NCI-H1417 treated with DMSO at 0.1 percent for 48 hours (cell line): ENCODE data around the gene PHACTR3.

ENCODE experiments used
- DNase-seq: peaks from one replicate; lab custom pipeline; 2025; lab: John Stamatoyannopoulos, UW

Gene PHACTR3

DNA sequence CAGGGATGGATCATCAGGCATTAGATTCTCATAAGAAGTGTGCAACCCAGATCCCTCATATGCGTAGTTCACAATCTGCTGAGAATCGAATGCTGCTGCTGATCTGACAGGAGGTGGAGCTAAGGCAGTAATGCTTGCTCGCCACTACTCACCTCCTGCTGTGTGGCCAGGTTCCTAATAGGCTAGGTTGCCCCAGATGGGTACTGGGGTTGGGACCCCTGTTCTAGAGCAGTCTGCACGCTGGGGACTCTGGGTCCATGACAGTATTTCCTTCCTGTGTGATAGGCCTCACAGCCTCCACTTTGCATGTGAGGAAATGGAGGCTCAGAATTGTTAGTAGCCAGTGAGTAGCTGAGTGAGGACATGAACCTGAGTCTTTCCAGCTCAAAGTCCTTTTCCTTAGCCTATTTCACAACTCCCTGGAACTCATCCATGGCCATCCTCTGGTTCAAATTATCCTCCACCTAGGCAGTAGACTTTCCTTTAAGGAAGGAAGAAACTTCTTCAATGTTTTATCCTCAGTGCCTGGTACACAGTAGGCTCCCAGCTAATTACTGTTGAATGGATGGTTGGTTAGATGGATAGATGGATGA lies 211.9 kb downstream of the PHACTR3 start:
- no peak for DNase-seq

DNA sequence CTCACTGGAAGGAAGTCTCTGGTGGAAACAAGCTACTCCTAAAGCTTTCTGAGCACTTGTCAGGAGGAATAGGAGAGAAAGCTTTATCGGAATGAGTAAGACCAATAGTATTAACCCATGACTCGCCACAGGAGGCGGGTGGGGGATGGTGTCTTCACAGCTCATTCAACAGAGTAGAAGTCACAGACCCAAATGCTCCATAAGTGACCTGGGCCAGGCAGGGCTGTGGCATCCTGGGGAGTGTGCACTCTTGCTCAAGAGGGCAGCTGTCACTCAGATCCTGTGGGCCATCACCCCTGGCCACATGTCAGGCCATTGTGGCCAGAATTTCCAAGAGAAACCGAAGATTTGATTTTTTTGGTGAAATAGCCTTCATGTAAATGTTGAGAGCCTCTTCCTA lies 213.1 kb downstream of the PHACTR3 start:
- DNase-seq = no peak

DNA sequence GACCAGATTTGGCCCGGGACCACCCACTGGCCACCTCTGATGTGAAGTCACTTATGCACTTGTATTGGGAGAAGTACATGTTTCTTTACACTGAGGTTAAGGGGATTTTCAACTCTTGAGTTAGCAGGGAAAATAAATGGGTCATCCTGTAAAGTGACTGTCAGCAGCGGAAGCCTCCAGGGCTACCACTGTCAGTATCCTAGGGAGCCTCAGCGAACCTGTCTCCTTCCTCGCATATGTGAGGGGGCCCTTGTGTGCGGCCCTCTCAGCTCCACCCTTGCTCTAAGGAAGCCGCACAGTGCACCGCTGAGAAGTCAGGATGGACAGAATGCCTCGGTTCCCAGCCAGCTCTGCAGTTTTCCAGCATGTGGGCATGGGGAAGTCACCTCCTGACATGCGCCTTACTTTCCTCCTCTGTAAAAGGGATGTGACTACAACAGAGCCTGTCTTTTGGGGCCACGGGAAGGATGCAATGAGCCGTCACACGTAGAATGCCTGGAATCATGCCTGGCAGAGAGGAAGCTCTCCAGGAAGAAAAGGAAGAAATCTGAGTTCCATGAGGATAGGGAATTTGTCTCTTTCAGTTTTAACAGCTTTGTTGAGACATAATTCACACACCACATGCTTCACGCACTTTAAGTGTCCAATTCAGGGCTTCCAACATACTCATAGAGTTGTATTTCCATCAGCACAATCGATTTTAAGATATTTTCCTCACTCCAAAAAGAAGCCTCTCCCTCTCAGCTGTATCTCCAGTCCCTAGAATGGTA lies 213.7 kb downstream of the PHACTR3 start:
- no peak for DNase-seq

DNA sequence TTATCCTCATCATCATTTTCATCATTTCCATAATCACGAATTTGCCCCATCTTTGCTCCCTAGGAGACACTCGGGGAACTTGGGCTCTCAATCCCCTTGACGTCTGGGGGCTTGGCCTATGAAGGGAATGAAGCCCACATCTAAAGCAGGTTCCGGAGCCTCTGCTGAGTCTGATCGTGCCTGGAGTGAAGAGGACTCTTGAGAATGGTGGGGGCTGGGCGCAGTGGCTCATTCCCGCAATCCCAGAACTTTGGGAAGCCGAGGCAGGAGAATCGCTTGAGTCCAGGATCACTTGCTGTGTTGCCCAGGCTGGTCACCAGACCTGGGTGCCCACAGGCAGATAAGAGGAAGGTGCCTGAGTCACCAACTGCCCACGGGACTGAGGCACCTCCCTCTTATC lies 214.6 kb downstream of the PHACTR3 start:
- no peak for DNase-seq

DNA sequence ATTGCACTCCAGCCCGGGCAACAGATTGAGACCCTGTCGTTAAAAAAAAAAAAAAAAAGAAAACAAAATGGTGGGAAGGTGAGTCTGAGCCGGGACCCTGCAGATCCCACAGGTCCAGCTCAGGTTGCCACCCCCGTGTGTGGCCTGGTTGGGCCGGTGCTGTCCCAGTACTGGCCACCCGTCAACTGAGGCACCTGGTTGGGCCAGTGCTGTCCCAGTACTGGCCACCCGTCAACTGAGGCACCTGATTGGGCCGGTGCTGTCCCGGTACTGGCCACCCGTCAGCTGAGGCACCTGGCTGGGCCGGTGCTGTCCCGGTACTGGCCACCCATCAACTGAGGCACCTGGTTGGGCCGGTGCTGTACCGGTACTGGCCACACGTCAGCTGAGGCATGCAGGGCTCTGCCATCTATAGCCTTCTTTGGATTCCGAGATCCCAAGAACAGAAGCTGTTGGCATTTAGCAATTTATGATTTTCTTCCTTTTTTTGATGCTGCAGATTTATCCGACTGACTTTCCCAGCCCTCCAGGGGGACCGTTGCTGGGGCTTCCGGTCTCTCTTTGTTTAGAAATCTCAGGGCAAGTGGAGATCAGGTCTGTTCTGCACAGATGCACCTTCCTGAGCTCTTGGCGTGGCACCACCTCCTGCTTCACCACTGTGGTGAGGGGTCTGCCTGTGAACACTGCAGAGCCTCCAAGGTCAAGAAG lies 215.3 kb downstream of the PHACTR3 start:
- DNase-seq = no peak

DNA sequence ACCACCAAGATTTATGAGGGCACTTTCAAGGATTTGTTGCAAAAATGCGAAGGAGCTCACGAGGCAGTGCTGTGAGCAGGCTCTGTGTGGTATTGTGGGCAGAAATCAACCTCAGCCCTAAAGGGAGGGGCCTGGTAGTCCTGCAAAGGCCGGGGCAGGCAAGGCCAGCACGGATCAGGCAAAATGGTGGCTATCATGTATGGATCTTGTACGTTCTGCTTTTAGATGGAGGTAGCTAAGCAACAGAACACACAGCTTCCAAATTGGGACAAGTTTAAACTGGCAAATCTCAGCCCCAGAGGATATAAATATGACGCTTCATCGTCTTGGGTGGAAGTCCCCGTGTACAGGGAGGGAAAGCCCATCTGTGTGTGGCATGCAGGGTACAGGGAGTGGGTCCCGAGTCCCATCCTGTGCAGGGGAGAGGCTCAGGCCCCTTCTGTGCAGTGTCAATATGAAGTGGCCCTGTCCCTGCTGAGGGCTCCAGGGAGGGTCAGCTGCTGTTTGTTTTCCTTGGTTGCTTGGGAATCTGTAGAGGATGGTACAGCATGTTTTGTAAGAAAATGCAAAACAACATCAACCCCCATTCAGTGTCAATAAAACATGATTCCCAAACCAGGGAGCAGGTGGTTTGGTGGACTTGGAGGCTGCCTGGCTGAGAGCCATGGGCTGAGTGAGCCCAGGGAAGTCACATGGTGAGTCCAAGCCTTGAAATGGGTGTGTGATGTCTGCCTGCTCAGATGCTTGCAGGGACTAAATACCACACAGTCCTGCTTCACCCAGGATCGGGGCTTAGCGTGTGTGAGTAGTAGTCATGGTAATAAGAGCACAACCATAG lies 216.1 kb downstream of the PHACTR3 start:
- no peak for DNase-seq

DNA sequence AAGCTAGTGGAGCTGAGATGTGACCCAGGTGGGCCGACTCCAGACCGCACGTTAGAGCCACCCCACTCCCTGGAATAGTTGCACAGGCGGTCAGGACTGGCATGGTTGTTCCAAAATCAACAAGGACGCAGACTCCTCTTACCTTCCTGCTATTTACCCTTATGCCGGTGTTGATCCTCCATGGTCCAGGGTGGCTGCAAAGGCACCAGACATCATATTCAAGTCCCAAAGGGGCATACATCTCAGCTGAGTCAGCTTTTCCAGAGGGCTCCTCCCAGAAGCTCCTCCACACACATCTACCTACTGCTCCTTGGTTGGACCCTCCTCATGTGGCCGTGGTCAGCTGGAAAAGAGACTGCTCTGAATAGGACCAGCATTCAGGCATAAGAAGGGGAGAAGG lies 216.9 kb downstream of the PHACTR3 start:
- DNase-seq = no peak

DNA sequence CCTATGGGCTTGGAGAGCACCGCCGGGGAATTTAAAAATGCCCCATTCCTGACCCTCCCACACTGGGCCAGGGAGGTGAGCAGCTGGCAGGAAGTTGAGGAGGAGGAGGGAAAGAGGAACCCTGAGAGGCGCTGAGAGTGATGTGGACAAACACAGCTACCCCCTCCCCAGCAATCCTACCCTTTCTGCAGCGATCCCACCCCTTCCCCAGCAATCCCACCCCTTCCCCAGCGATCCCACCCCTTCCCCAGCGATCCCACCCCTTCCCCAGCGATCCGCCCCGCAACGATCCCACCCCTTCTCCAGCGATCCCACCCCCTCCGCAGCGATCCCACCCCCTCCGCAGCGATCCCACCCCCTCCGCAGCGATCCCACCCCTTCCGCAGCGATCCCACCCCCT lies 217.4 kb downstream of the PHACTR3 start:
- DNase-seq = no peak

DNA sequence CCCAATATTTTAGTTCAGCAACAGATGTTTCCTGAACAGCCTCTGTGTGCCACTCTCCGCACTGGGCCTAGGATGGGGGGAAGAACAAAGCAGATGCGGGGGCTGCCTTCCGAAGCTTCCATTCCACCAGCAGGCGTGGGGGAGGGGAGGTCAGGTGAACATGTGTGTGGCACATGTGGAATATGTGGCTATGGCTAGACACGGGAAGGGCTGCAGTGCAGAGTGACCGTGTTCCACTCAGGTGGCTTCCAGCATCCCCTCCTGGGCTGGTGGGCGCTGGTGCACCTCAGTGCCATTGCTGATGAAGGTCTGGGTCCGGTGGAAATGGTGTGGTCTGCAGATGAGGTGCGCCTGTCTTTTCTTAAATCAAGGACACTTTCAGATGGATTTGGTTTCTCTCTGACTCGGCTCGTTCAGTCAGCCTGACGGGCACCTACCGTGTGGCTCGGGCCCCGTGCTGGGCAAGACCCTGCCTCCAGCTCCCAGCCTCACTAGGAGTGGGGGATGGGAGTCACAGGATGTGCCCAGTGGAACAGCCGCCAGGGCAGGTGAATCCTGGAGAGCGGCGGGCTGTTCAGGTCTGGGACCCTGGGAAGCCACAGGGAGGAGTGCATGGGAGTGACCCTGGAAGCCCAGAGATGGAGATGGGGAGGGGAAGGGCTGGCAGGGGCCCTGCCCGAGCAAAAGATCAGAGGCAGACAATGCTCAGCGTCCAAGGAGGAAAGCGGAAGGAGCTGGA lies 218.1 kb downstream of the PHACTR3 start:
- no peak for DNase-seq

DNA sequence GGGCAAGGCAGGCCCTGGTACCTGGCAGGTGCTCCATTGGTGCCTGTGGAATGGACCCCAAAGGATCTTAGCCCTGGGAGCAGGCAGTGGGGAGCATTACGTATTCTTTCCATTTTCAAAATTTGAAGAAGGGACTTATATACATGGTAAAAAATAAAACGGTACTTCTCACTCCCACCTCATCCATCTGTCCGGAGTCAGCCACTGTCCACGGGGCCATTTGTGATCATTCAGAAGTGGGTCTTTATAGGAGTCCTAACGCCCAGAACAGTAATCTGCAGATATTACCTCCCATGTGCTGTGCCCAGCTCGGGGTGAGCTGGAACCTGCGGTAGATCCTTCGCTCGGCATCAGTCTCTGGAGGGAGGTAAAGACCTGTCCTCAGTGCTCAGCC lies 218.7 kb downstream of the PHACTR3 start:
- no peak for DNase-seq

DNA sequence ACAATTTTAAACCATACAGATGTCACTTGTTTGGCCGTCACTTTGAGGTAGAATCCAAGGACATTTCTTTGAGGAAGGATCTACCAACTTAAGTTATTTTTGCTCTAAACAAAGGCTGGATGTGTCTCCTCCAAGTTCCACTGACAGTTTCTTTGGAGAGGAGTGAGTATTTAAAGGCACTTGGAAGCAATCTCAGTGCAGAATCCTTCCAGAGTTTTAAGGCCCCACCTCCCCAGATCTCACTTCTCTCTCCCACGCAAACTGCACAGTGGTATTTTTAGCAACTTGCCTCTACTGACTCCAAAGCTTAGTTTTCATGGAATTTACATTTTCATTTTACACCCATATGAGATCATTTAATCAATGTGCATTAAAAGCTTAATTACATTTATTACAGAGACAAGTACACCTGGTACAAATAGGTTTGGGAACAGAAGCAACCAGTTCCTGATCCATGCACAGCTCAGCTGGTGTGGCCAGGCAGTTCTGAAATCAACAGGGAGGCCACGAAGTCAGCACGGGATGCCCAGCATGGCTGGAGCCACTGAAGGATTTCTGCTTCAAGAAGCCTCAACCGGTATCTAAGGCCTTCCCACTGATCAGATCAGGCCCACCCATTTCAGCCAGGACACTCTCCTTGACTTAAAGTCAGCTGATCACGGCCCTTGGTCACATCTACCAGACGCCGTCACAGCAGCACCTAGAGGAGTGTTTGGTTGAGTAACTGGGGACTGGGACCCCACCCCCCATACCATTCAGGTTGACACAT lies 219.3 kb downstream of the PHACTR3 start:
- DNase-seq = no peak

DNA sequence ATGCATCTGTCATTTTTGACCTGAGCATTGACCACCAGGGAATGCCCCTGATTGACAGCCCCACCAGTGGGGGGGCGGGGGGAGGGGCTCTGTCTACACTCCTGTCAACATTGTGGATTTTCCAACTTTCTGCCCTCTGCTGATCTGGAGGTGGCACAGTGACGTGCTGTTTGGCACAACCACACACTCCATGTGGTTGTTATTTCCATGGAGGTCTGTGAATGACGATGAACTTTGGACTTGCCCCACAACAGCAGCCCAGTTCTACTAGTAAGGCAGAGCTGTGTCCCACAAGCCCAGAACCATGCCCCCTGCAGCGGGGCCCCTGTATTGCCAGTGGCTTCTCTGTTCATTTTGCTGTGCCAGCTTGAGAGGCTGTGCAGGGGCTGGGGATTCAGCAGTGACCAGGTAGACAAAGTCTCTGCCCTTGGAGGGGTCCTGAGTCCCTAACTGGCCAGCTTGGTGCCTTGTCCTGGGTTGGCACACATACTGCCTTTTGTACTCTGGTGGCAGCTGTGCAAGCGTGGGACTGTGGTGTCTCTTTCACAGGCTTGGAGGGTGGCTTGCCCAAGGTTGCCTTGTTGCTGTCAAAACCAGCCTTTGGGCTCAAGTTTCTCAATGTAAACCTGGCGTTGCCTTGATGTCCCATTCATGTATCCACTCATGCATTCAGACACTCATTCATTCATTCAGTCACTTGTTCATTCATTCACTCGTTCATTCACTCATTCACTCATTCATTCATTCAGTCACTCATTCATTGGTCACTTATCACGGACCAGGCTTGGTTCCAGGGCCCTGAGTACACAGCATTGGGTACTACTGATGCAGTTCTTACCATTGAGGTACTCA lies 220.6 kb downstream of the PHACTR3 start:
- no peak for DNase-seq

DNA sequence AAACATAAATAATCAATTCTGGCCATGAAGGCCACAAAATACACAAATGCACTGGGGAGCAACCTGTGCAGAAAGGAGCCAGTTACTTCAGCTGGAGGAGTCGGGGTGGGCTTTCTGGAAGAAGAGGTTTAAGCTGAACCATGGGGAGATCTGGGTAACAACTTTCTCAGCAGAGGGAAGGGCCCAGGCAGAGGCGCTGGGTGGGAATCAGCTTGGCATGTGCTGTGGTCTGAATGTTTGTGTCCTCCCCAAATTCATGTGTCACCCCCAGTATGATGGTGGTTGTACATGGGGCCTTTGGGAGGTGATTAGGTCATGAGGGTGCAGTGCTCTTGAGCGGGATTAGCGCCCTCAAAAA lies 221.2 kb downstream of the PHACTR3 start:
- DNase-seq = no peak

DNA sequence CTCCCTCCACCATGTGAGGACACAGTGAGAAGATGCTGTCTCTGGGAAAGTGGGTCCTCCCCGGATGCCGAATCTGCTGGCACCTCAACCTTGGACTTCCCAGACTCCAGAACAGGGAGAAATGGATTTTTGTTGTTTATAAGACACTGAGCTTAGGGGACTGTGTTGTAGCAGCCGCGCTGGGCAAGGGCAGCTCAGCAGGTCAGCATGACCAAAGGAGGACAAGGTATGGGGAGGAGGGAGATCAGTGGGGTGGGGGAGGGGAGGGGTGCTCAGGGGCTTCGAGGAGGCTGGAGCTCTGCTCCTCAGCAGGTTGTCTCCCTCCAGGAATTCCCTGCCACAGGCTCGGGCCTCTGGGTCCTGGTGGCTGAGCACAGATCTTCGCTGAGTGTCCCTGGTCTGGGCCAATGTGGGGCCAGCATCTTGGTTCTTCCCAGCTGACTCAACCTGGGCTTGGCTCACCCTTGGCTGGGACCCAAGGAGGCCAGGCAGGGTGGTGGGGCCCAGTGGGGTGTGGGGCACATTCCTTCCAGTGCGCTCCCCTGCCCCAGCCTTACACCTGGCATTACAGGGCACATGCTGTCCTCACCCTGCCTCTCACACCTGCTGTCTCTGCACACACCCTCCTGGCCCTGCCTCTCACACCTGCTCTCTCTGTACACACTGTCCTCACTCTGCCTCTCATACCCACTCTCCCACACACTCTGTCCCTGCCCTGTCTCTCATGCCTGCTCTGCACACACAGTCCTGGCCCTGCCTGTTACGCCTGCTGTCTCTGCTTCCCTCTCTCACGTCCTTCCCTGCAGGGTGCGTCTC lies 221.8 kb downstream of the PHACTR3 start:
- DNase-seq = peak; percentile 95

DNA sequence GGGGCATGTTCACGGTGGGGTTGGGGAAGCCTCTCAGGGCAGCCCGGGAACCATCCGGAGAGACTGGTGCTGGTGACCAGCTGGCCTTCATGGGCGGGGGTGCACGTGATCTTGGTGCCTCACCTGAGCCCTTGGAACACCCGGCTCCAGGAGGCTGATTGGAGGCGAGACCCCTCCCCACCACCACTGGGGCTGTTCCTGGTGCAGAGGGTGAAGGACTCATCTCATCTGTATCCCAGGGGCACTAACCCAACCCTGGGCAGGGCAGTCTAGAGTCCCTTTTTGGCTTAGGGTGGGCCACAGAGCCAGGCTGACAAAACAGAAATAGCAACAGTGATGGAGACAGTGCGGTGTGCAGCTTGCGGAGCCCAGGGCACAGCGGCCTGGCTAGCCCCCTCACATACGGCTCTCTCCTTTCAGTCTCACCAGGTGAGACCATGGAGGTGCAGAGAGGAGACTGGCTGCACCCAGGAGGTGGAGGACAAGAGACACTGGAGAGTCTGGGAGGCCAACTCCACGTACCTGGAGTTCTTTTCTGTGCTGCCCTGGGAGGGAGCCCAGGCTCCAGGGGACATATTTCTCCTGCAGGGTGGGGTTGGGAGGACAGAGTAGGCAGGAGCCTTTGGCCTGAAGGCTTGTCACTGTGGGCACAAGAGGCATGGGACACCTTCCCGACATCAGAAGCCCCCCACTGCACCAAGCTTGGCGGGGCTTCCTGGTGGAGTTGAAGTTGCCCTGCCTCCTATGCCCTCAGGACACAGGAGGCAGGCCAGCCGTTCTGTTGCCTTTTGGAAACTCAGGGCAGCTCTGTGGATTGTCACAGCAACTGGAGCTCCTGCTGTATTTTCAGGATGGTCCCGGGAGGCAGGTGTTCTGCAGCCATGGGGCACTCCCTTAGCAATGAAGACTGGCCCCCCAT lies 223.1 kb downstream of the PHACTR3 start:
- DNase-seq = no peak

DNA sequence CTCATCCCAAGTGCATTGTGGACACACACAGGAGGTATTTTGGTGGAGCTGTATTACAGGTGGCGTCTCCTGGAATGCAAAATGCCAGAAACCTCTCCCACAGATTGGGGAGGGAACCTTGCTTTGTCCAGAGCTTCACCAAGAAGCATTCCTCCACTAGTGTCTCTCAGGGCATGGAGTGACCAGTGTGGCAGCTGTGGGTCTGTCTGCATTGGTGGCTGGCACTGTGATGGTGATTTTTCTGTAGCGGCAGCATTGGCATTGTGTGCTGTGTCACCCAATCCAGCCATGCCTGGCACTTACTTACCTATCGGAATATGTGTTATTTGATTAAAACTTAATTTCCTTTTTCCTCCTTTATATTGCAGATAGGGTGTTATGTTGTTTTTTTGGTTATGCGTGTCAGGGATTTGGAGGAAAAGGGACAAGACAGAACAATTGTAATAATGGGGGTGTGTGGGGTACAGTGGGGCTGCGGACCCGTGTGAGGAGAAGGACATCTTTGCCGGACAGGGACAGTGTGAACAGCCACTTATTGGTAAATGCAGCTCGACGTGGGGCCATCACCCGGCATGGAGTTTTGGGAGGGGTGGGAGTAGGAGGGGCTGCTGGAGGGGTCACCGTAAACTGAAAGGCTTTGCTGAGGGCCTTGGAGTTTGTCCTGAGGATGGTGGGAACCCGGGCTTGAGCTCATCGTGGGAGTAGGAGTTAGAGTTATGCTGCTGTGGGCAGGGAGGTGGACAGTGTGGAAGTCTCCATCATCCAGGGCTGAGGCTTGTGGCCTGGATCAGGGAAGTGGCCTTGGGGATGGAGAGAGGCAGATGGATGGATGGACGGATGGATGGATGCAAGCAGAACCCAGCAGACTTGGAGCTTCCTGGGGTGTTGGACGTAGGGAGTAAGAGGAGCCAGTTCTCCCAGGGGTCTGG lies 224.0 kb downstream of the PHACTR3 start:
- no peak for DNase-seq
